HG02973 (cell line): Measurements from ENCODE around the gene SLFN12L.

ENCODE experiments used
- ATAC-seq: cut with Tn5 transposase; IDR thresholded peaks from one replicate; pipeline ENCODE4 v1.9.1; 2021; ENCODE audit warnings: moderate library complexity; ENCODE audit not compliant: unreplicated experiment

The SLFN12L gene

GRCh38 chr17:35433075-35433894, 104.2 kb downstream of the SLFN12L start:
- no peak for ATAC-seq

DNA sequence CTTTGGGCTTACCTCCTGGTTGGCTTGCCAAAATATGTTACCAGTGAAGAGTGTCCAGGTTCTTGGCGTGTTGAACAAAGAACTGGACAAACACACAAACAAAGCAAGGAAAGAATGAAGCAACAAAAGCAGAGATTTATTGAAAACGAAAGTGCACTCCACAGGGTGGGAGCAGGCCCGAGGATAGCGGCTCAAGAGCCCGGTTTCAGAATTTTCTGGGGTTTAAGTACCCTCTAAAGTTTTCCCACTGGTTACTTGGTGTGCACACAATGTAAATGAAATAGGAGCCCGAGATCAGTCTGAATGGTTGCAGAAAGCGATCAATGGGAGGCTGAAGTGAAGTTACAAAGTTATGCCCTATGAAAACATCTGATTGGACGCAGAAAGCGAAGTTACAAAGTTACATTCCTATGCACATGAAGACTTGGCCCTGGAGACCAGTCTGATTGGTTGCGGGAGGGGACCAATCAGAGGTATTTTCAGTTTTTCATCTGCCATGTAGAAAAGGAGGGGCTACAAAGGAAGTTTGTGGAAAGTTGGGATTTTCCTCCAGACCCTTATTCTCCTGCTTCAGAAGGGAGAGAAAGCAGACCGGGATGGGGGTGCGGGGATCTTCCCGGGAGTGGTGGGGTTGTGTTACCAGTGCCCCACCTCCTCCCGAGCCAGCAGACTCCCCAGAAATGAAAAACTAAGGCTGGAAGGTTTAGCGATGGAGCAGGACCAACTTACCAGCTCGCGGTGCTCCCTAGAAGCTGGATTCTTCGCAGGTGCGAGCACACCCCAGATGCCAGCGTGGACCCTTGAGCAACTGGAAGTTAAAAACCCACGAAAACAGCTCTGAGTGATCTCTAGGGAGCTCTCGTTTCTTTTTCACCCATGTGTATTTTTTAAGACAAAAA, 105.1 kb downstream of the SLFN12L start, which contains the start of gene SLFN12:
SLFN12 (minus strand) TSS at position 325 of the 899 bp plus-strand sequence. CDS start 9,472 bp downstream, outside the sequence.
- ATAC-seq, result peak; percentile 81

- ATAC-seq, result no peak
These were observed 107.8 kb downstream of the SLFN12L start for GRCh38 chr17:35429702-35430101.

- ATAC-seq, result no peak
These were observed 109.2 kb downstream of the SLFN12L start for GRCh38 chr17:35428229-35428628.

GRCh38 chr17:35423761-35424160, 113.7 kb downstream of the SLFN12L start:
- ATAC-seq, result no peak
